ENCODE data around the gene URI1.

URI1 gene

GRCh38 chr19:30061223-30062064, 119.4 kb downstream of the URI1 start (continued):
- no peak for TF ChIP-seq ZBTB10 (tag by site-specific recombination; IDR thresholded peaks at IDR 0.05)
- peak; percentile 81 for TF ChIP-seq ZBTB8A (tag by site-specific recombination; IDR thresholded peaks at IDR 0.05)
- no peak for TF ChIP-seq ZNF645 (tag by site-specific recombination; IDR thresholded peaks at IDR 0.05)
- TF ChIP-seq ZNF830 (tag by site-specific recombination; IDR thresholded peaks at IDR 0.05; ENCODE audit: low read depth), result no peak
- TF ChIP-seq ZFP37 (tag by site-specific recombination; IDR thresholded peaks at IDR 0.05), result no peak
- TF ChIP-seq ZNF626 (tag by site-specific recombination; IDR thresholded peaks at IDR 0.05), result no peak
- no peak for TF ChIP-seq ZNF248 (tag by site-specific recombination; IDR thresholded peaks at IDR 0.05)
- TF ChIP-seq WT1 (tag by site-specific recombination; IDR thresholded peaks at IDR 0.05), result no peak
- TF ChIP-seq OSR2 (tag by site-specific recombination; IDR thresholded peaks at IDR 0.05), result no peak
- no peak for TF ChIP-seq ZNF302 (tag by site-specific recombination; IDR thresholded peaks at IDR 0.05; ENCODE audit: low read depth)

- ChIA-PET POLR2A (no interaction called here), CTCF (interaction anchor here (0.6 to 0.7 kb wide), 2 partner anchors 193 to 588 kb away, joined by 3 to 6 read pairs; no protein-coding TSS in a partner anchor)
- peak; percentile 69 for TF ChIP-seq ZNF398 (tag by site-specific recombination; IDR thresholded peaks at IDR 0.05)
- 0 out of 2 replicates have a peak, but pooled peaks have one; percentile 6 for TF ChIP-seq ZIC2 (tag by site-specific recombination; IDR thresholded peaks at IDR 0.05)
- TF ChIP-seq ZNF2 (tag by site-specific recombination; IDR thresholded peaks at IDR 0.05), result no peak
- peak; percentile 61; the same call in 1 of the 2 replicates for TF ChIP-seq HIC1 (tag by site-specific recombination; IDR thresholded peaks at IDR 0.05)
- 0 out of 2 replicates have a peak, but pooled peaks have one; percentile 49 for TF ChIP-seq ZNF423 (tag by site-specific recombination; IDR thresholded peaks at IDR 0.05)
- TF ChIP-seq ZNF24 (tag by site-specific recombination; IDR thresholded peaks at IDR 0.05), result no peak
- TF ChIP-seq ZNF341 (tag by site-specific recombination; IDR thresholded peaks at IDR 0.05; ENCODE audit: low read depth), result peak; percentile 80
- TF ChIP-seq PRDM2 (tag by site-specific recombination; IDR thresholded peaks at IDR 0.05; ENCODE audit: borderline replicate concordance), result 0 out of 2 replicates have a peak, but pooled peaks have one; percentile 25
These were observed 120.2 kb downstream of the URI1 start for GRCh38 chr19:30062065-30062906.

More at GRCh38 chr19:30062065-30062906, 120.2 kb downstream of the URI1 start:
- Histone ChIP-seq H3K4me3 (ENCODE audit: low read depth, low read length) (no peak overlapping the region), H3K4me1 (ENCODE audit: control insufficient read depth, insufficient read depth, low read length) (peaks cover 11% of the 10 kb centered on the region), H3K36me3 (ENCODE audit: control insufficient read depth in 2 of 2, insufficient read depth in 1 of 2, low read length in 2 of 2) (no peaks in the 10 kb centered on the region; a peak in 1 of 3 replicates), H3K9me3 (ENCODE audit: control insufficient read depth, insufficient read depth, low read depth, low read length) (no peaks in the 10 kb centered on the region), H3K27ac (ENCODE audit: extremely low read depth, low read depth, low read length) (no peak overlapping the region)

Measured in HEK293 (cell line).